GM12878 (cell line): ENCODE data around the gene ADCY1. TPM values are rescaled to one million over a fixed set of nuclear protein-coding genes. Genes with fewer than 3 reads are reported as not detected.

Experiments
- ATAC-seq: fragments of 200-7000 bp; cut with Tn5 transposase; 3 replicates; pipeline ENCODE4 v1.9.1; 2020; ENCODE audit warnings: mild to moderate bottlenecking, moderate library complexity
- BruUV-seq: library from RNA; stranded (reverse); fragments of 400-500 nt; replicated peaks from 2 replicates; lab custom pipeline; 2021; lab: Mats Ljungman, UMichigan
- CTCF ChIA-PET: fragments of 300-600 bp; sonication (Branson Sonifier 250); formaldehyde crosslinking; extraction: SDS; loops from one replicate; lab custom pipeline; 2021; ENCODE audit warnings: inconsistent platforms; lab: Yijun Ruan, JAX
- POLR2A ChIA-PET: fragments of 350-600 bp; formaldehyde crosslinking; extraction: SDS; loops from one replicate; lab custom pipeline; 2021; ENCODE audit warnings: inconsistent platforms; lab: Charles Lee
- RAD21 ChIA-PET: fragments of 300-600 bp; sonication (Branson Sonifier 250); formaldehyde crosslinking; loops from one replicate; lab custom pipeline; 2023; ENCODE audit warnings: antibody characterized with exemption; ENCODE audit not compliant: unreplicated experiment; lab: Charles Lee
- SMC1A ChIA-PET: fragments of 300-600 bp; sonication (Branson Sonifier 250); formaldehyde crosslinking; loops from one replicate; lab custom pipeline; 2023; ENCODE audit not compliant: unreplicated experiment, uncharacterized antibody; lab: Charles Lee
- DNase-seq: peaks from one replicate; pipeline ENCODE4 v3.0.0-alpha.2; 2011; ENCODE audit warnings: low read depth, low spot score
- FAIRE-seq: peaks from 3 replicates; lab custom pipeline; 2011; peaks lifted over from hg19 to GRCh38; lab: Jason Lieb, UNC
- H2AFZ ChIP-seq: 2 replicates; pipeline ENCODE4 v1.6.0; 2011; ENCODE audit warnings: low read depth, low read length, control low read depth; ENCODE audit not compliant: control insufficient read depth
- H3K27ac ChIP-seq: 2 replicates; pipeline ENCODE4 v1.5.1; 2011; ENCODE audit warnings: control low read depth; ENCODE audit not compliant: control insufficient read depth, insufficient read depth
- H3K27me3 ChIP-seq, 2 experiments: replicated peaks in 1 of 2; 2 replicates each; pipeline versions ENCODE4 v1.6.0 to v1.6.1; 2011; ENCODE audit warnings: low read length in 1 of 2; ENCODE audit not compliant: control insufficient read depth in 2 of 2, insufficient read depth in 2 of 2
- H3K36me3 ChIP-seq, 2 experiments: 2 replicates each; pipeline ENCODE4 v1.5.1; 2011; ENCODE audit warnings: low read length in 1 of 2; ENCODE audit not compliant: control insufficient read depth in 2 of 2, insufficient read depth in 2 of 2
- H3K4me1 ChIP-seq: 2 replicates; pipeline ENCODE4 v1.6.1; 2011; ENCODE audit warnings: mild to moderate bottlenecking, low read length, moderate library complexity, mixed read lengths; ENCODE audit not compliant: control insufficient read depth, insufficient read depth
- H3K4me2 ChIP-seq: 2 replicates; pipeline ENCODE4 v1.6.0; 2011; ENCODE audit warnings: control low read depth; ENCODE audit not compliant: control insufficient read depth, insufficient read depth
- H3K4me3 ChIP-seq: fragments of 200-600 bp; sonication (generic); 2 replicates; pipeline ENCODE4 v1.5.1; 2016
- H3K79me2 ChIP-seq: 2 replicates; pipeline ENCODE4 v1.6.0; 2011; ENCODE audit warnings: low read length; ENCODE audit not compliant: control insufficient read depth, insufficient read depth
- H3K9ac ChIP-seq: 2 replicates; pipeline ENCODE4 v1.8.0; 2011; ENCODE audit warnings: low read length, control low read depth, mixed read lengths; ENCODE audit not compliant: control insufficient read depth, insufficient read depth
- H3K9me3 ChIP-seq: replicated peaks from 3 replicates; pipeline ENCODE4 v1.5.1; 2011; ENCODE audit warnings: mild to moderate bottlenecking, low read length; ENCODE audit not compliant: control insufficient read depth, insufficient read depth
- H4K20me1 ChIP-seq: 2 replicates; pipeline ENCODE4 v1.6.0; 2011; ENCODE audit not compliant: control insufficient read depth, insufficient read depth
- ASH2L ChIP-seq: fragments of 300-600, 200-600 bp; sonication (generic); IDR thresholded peaks from 2 replicates; pipeline ENCODE4 v1.6.1; 2017; ENCODE audit warnings: low read depth, mild to moderate bottlenecking, borderline replicate concordance
- BCL11A ChIP-seq: IDR thresholded peaks from 2 replicates; pipeline ENCODE4 v1.6.1; 2011; ENCODE audit warnings: low read depth, low read length
- CREM ChIP-seq: IDR thresholded peaks from 2 replicates; pipeline ENCODE4 v1.6.1; 2014; ENCODE audit warnings: antibody characterized with exemption, low read depth
- EZH2 ChIP-seq: IDR thresholded peaks from 2 replicates; pipeline ENCODE4 v1.6.1; 2012; ENCODE audit warnings: low read depth, mild to moderate bottlenecking, control low read depth, inconsistent platforms, low read length, borderline replicate concordance; ENCODE audit not compliant: control insufficient read depth
- HCFC1 ChIP-seq: fragments of 150-350 bp; IDR thresholded peaks from 2 replicates; pipeline ENCODE4 v1.6.1; 2014; ENCODE audit warnings: low read length
- HDGF ChIP-seq: fragments of 450-650 bp; IDR thresholded peaks from 2 replicates; pipeline ENCODE4 v1.6.1; 2016; ENCODE audit warnings: antibody characterized with exemption
- LARP7 ChIP-seq: fragments of 450-650 bp; IDR thresholded peaks from 2 replicates; pipeline ENCODE4 v1.6.1; 2017; ENCODE audit warnings: mild to moderate bottlenecking
- NFIC ChIP-seq: IDR thresholded peaks from 2 replicates; pipeline ENCODE4 v1.6.1; 2012; ENCODE audit warnings: low read depth, mild to moderate bottlenecking, inconsistent platforms, low read length, moderate library complexity
- POU2F2 ChIP-seq: IDR thresholded peaks from 3 replicates; pipeline ENCODE4 v1.6.1; 2011; ENCODE audit warnings: low read depth, mild to moderate bottlenecking, low read length, borderline replicate concordance
- SIN3A ChIP-seq: IDR thresholded peaks from 2 replicates; pipeline ENCODE4 v1.6.1; 2012; ENCODE audit warnings: low read depth, low read length, improper control_type of control experiment
- SUZ12 ChIP-seq: fragments of 200-600 bp; sonication (generic); IDR thresholded peaks from one replicate; pipeline ENCODE4 v1.6.1; 2018; ENCODE audit warnings: antibody characterized with exemption, mild to moderate bottlenecking; ENCODE audit not compliant: unreplicated experiment
- ZNF207 ChIP-seq: fragments of 450-650 bp; IDR thresholded peaks from 2 replicates; pipeline ENCODE4 v1.6.1; 2014; ENCODE audit warnings: antibody characterized with exemption, mild to moderate bottlenecking, borderline replicate concordance
- ZSCAN29 ChIP-seq: fragments of 450-650 bp; IDR thresholded peaks from 2 replicates; pipeline ENCODE4 v1.6.1; 2017; ENCODE audit warnings: mild to moderate bottlenecking, moderate library complexity
- WGBS: methylation state at CpG from one replicate; pipeline ENCODE4 v1.1.6; 2016; ENCODE audit warnings: low lambda C conversion rate; ENCODE audit not compliant: insufficient replicate concordance, insufficient coverage; ENCODE audit errors: missing lambda C conversion rate; 5-methylcytosine and 5-hydroxymethylcytosine counted together
- in situ Hi-C: fragments of 300-500 bp; cut with MboI; formaldehyde crosslinking; loops from 9 replicates; pipeline ENCODE4 v1.14.3; 2018; ENCODE audit warnings: mixed read lengths
- intact Hi-C: fragments of 100-400 bp; cut with micrococcal nuclease; formaldehyde crosslinking; loops from one replicate; pipeline ENCODE4 v1.14.2; 2022; ENCODE audit not compliant: unreplicated experiment
- polyA plus RNA-seq, 11 experiments: library from polyadenylated mRNA; depleted of rRNA in 4 of 11; unstranded in 6 of 11; stranded (reverse) in 5 of 11; fragments of >200 nt; fragmentation: Nextera tagmentation in 4 of 11; fragmentation: Illumina TruSeq in 1 of 11; extraction: Ambion mirVana in 4 of 11; extraction: Trizol in 1 of 11; gene quantifications; 1 replicate in 1 of 11; 2 replicates in 10 of 11; pipeline versions ENCODE4 v1.2.1 to v1.2.3, GENCODE V29; 2011 to 2016; ENCODE audit warnings: inconsistent platforms in 2 of 11, missing spikeins in 2 of 11, low read depth in 1 of 11
- total RNA-seq, 4 experiments: library from RNA; depleted of rRNA in 3 of 4; stranded (reverse); fragments of >200 nt in 3 of 4; fragmentation: Illumina TruSeq in 1 of 4; extraction: Trizol in 1 of 4; gene quantifications; 2 replicates each; pipeline versions ENCODE4 v1.2.1 to v1.2.3, GENCODE V29; 2013 to 2021
- TF ChIP-seq, protein P1 (sequence below): IDR thresholded peaks from 2 replicates; pipeline ENCODE4 v1.6.1; 2012; ENCODE audit warnings: improper control_type of control experiment, low read depth, low read length; ENCODE audit not compliant: insufficient replicate concordance

The ADCY1 gene
- total and polyA plus RNA-seq, 10 of the 15 experiments (the other 5 are each of a cell fraction or from before 2014, with no cell fraction given): 0.13 to 1.4 (median 0.45) TPM; not detected in 1

DNA sequence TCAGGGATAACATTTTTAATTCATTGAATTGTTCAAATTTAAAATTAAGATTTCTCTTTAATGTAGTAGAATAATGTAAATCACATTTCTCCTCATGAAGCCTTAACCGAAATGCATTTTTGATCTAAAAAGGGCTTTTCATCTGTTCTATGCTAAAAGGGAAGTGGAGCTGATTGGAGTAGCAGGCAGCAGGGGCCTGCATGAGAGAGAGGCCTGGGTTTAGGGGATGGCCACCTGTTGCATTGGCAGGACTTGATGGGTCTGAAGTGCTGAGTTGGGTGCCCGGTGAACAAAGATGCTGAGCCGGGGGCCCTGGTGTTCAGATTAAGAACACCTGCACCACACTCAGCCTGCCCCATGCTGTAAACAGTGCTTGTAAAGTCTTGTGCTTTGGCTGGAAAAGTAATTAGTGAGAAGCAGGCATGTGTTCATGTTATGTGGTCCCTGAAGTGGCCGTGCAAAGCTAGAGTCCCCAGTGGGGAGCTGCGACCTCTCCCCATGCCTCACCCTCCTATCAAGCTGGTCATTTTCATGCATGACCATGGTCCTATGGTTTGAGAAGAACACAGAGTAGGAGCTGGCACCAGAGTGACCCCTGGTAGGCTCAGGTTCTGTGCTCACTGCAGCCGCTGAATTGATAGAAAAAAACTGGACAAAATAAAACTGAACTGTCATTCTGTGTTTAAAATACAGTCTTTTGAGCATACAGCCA lies 124.3 kb downstream of the ADCY1 start:
- H3K79me2 ChIP-seq: no peaks in the 10 kb centered on the region
- TF ChIP-seq ZNF207 (no peak), SUZ12 (no peak), HDGF (no peak), ZSCAN29 (no peak), HCFC1 (no peak), BCL11A (no peak)
- TF ChIP-seq, all 136 proteins: peak for 0
- no TSS peak for BruUV-seq
- ChIA-PET SMC1A (no interaction called here), RAD21 (interaction anchor here (0.6 kb wide), 1 partner anchor 93 kb away, joined by 3 read pairs; no protein-coding TSS in a partner anchor), CTCF (no interaction called here), POLR2A (no interaction called here)
- WGBS: 44% methylated on average over 6 of the region's 6 CpGs
- FAIRE-seq: no peak
- no peak for DNase-seq
- no peak for ATAC-seq
- in situ Hi-C loops (no loop called here), intact Hi-C loops (no loop called here)
- H3K4me1 ChIP-seq: no peaks in the 10 kb centered on the region
- no peak overlapping the region for H3K4me2 ChIP-seq
- no peak overlapping the region for H3K9ac ChIP-seq
- H3K9me3 ChIP-seq: no peaks in the 10 kb centered on the region
- no peaks in the 10 kb centered on the region for H4K20me1 ChIP-seq
- no peak overlapping the region for H3K4me3 ChIP-seq
- no peaks in the 10 kb centered on the region for H3K36me3 ChIP-seq
- H2AFZ ChIP-seq: no peak overlapping the region
- H3K27me3 ChIP-seq: no peaks in the 10 kb centered on the region; a peak in 2 of 4 replicates
- no peak overlapping the region for H3K27ac ChIP-seq

DNA sequence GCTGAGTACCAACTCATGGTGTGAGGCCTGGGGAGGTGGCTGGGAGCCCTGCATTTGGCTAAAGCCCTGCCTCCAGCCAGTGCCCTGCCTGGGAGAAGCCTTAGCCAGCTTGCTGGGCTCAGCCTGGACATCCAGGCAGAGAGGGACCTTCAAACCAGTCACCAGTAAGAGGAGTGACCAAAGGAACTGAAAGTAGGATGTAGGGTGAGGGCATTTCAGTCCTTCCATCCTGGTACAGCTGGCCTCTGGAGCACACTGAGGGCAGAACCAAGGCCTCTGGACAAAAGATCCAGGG lies 124.8 kb downstream of the ADCY1 start:
- ChIA-PET CTCF (no interaction called here), SMC1A (no interaction called here), POLR2A (no interaction called here), RAD21 (no interaction called here)
- H3K27ac ChIP-seq: no peak overlapping the region
- no peaks in the 10 kb centered on the region for H3K36me3 ChIP-seq
- no peak overlapping the region for H3K4me3 ChIP-seq
- H3K9ac ChIP-seq: no peak overlapping the region
- no peaks in the 10 kb centered on the region for H3K4me1 ChIP-seq
- FAIRE-seq: no peak
- H3K27me3 ChIP-seq: no peaks in the 10 kb centered on the region; a peak in 2 of 4 replicates
- ATAC-seq: no peak
- no peak overlapping the region for H3K4me2 ChIP-seq
- H3K79me2 ChIP-seq: no peaks in the 10 kb centered on the region
- intact Hi-C loops: no loop called here
- no TSS peak for BruUV-seq
- in situ Hi-C loops: no loop called here
- H2AFZ ChIP-seq: no peak overlapping the region
- no peaks in the 10 kb centered on the region for H4K20me1 ChIP-seq
- no peak for DNase-seq
- H3K9me3 ChIP-seq: no peaks in the 10 kb centered on the region
- TF ChIP-seq EZH2 (no peak), LARP7 (no peak), HCFC1 (no peak), POU2F2 (no peak), NFIC (no peak), SIN3A (no peak), CREM (no peak), ASH2L (no peak)
- TF ChIP-seq, protein P1, sequence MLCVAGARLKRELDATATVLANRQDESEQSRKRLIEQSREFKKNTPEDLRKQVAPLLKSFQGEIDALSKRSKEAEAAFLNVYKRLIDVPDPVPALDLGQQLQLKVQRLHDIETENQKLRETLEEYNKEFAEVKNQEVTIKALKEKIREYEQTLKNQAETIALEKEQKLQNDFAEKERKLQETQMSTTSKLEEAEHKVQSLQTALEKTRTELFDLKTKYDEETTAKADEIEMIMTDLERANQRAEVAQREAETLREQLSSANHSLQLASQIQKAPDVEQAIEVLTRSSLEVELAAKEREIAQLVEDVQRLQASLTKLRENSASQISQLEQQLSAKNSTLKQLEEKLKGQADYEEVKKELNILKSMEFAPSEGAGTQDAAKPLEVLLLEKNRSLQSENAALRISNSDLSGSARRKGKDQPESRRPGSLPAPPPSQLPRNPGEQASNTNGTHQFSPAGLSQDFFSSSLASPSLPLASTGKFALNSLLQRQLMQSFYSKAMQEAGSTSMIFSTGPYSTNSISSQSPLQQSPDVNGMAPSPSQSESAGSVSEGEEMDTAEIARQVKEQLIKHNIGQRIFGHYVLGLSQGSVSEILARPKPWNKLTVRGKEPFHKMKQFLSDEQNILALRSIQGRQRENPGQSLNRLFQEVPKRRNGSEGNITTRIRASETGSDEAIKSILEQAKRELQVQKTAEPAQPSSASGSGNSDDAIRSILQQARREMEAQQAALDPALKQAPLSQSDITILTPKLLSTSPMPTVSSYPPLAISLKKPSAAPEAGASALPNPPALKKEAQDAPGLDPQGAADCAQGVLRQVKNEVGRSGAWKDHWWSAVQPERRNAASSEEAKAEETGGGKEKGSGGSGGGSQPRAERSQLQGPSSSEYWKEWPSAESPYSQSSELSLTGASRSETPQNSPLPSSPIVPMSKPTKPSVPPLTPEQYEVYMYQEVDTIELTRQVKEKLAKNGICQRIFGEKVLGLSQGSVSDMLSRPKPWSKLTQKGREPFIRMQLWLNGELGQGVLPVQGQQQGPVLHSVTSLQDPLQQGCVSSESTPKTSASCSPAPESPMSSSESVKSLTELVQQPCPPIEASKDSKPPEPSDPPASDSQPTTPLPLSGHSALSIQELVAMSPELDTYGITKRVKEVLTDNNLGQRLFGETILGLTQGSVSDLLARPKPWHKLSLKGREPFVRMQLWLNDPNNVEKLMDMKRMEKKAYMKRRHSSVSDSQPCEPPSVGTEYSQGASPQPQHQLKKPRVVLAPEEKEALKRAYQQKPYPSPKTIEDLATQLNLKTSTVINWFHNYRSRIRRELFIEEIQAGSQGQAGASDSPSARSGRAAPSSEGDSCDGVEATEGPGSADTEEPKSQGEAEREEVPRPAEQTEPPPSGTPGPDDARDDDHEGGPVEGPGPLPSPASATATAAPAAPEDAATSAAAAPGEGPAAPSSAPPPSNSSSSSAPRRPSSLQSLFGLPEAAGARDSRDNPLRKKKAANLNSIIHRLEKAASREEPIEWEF: no peak
